Measurements from ENCODE around the gene MDK.
"Not testable (repeated sequence)": the region's sequence is repeated elsewhere in the genome, so short reads cannot be mapped to it uniquely, and the experiment has no call there.

MDK gene

DNA sequence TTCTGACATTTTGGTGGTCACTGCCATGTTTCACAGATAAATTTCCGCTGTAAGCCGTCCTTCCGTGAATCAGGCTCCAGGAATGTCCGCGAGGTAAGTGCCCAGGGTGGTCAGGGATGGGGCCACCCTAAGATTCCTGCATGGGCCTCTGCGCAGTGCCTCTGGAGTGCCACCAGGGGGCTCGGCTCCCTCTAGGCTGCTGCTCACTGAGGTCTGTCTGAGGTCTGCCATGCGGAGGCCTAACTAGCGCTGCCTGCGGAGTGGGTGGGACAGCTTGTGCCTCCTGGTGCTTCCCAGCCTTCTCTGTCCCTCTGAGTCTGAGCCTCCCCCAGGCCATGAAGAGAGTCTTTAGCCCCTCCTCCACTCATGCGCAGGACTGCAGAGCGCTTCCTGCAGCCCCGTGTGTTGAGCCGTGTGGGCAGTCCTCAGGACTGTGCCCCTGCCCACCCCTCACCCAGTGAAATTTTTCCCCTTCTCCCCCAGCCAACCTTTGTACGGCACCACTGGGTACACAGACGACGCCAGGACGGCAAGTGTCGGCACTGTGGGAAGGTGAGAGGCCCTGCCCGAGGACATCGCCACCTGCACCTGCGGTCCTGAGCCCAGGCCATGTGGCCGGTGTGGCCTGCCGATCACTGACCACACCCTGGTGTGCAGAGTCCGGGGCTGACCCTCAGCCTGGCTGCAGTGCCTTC is 11.9 kb upstream of the MDK start:
- Mint-ChIP-seq H3K4me1 (ENCODE audit: low read depth) (peaks cover 7% of the 10 kb centered on the region), H3K27ac (no peak overlapping the region), H3K27me3 (ENCODE audit: low read depth) (no peaks in the 10 kb centered on the region), H3K9me3 (no peaks in the 10 kb centered on the region), H3K4me3 (no peak overlapping the region), H3K36me3 (ENCODE audit: low read depth) (peaks cover 12% of the 10 kb centered on the region)

GRCh38 chr11:46370253-46370652 is 11.2 kb upstream of the MDK start:
- peaks cover 12% of the 10 kb centered on the region for H3K36me3 Mint-ChIP-seq (ENCODE audit: low read depth)
- H3K27ac Mint-ChIP-seq: no peak overlapping the region
- H3K9me3 Mint-ChIP-seq: no peaks in the 10 kb centered on the region
- H3K27me3 Mint-ChIP-seq (ENCODE audit: low read depth): no peaks in the 10 kb centered on the region
- peaks cover 5% of the 10 kb centered on the region for H3K4me1 Mint-ChIP-seq (ENCODE audit: low read depth)
- H3K4me3 Mint-ChIP-seq: no peak overlapping the region

DNA sequence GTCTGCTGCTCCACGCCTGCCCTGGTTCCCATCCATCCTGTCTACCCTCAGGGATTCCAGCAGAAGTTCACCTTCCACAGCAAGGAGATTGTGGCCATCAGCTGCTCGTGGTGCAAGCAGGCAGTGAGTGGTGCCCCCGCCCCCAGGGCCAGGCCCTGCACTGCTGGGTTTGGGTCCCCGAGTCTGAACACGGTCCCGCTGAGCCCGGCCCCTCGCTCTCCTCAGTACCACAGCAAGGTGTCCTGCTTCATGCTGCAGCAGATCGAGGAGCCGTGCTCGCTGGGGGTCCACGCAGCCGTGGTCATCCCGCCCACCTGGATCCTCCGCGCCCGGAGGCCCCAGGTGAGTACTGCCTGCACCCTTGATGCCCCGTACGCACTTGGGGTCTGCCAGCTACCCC is 10.2 kb upstream of the MDK start:
- not testable (repeated sequence) for H3K9me3 Mint-ChIP-seq; H3K4me3 Mint-ChIP-seq; H3K4me1 Mint-ChIP-seq (ENCODE audit: low read depth); H3K27ac Mint-ChIP-seq; H3K27me3 Mint-ChIP-seq (ENCODE audit: low read depth)
- H3K36me3 Mint-ChIP-seq (ENCODE audit: low read depth): peaks cover 13% of the 10 kb centered on the region

- Mint-ChIP-seq H3K4me1 (ENCODE audit: low read depth) (peaks cover 4% of the 10 kb centered on the region), H3K9me3 (no peaks in the 10 kb centered on the region), H3K27me3 (ENCODE audit: low read depth) (no peaks in the 10 kb centered on the region), H3K4me3 (no peak overlapping the region), H3K27ac (no peak overlapping the region), H3K36me3 (ENCODE audit: low read depth) (peaks cover 20% of the 10 kb centered on the region)
Observed at GRCh38 chr11:46372086-46372485, 9.4 kb upstream of the MDK start.

GRCh38 chr11:46372501-46372900 is 9.0 kb upstream of the MDK start:
- peaks cover 24% of the 10 kb centered on the region for H3K36me3 Mint-ChIP-seq (ENCODE audit: low read depth)
- not testable (repeated sequence) for H3K27ac Mint-ChIP-seq; H3K9me3 Mint-ChIP-seq; H3K4me3 Mint-ChIP-seq; H3K4me1 Mint-ChIP-seq (ENCODE audit: low read depth); H3K27me3 Mint-ChIP-seq (ENCODE audit: low read depth)

DNA sequence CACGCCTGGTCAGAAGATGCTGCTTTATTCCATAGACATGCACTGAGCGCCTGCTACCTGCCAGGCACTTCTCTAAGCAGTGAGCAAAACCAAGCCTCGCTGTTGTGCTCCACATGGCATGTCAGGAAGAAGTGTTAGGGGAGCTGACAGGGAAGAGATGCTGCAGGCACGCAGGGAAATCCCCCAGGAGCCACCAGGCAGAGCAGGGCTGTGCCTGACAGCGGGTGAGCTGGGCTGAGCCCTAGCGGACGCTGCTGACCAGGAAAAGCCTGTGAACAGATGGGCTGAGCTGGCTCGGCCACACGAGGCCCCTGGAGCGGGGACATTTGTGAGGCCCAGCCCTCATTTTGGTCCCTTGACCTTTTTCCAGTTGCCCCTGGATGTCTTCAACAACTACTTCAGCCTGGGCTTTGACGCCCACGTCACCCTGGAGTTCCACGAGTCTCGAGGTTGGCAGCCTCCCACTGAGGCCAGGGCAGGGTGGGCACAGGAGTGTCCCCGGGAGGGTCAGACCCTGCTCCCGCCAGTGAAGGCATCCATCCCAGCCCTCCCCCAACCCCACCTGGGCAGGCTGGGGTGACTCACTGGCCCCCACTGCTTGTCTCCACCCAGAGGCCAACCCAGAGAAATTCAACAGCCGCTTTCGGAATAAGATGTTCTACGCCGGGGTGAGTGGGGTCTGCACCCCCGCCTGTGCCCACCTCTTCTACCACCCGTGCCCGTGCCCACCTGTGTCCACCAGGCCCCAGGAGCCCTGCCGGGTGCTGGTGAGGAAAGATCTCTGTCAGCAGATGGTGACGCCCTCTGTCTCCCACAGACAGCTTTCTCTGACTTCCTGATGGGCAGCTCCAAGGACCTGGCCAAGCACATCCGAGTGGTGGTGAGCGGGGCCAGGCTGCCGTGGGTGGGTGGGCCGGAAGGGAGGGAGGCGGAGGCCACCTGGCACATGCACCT is 7.4 kb upstream of the MDK start:
- Mint-ChIP-seq H3K36me3 (ENCODE audit: low read depth) (peaks cover 35% of the 10 kb centered on the region), H3K9me3 (no peaks in the 10 kb centered on the region), H3K27me3 (ENCODE audit: low read depth) (no peaks in the 10 kb centered on the region), H3K4me1 (ENCODE audit: low read depth) (peaks cover 3% of the 10 kb centered on the region), H3K4me3 (no peak overlapping the region), H3K27ac (no peak overlapping the region)

- peaks cover 5% of the 10 kb centered on the region for H3K4me1 Mint-ChIP-seq (ENCODE audit: low read depth)
Observed at GRCh38 chr11:46374815-46375214, 6.7 kb upstream of the MDK start.

GRCh38 chr11:46375392-46376101 is 5.9 kb upstream of the MDK start:
- Mint-ChIP-seq H3K4me1 (ENCODE audit: low read depth) (peaks cover 6% of the 10 kb centered on the region), H3K27ac (no peak overlapping the region), H3K27me3 (ENCODE audit: low read depth) (no peaks in the 10 kb centered on the region), H3K9me3 (no peaks in the 10 kb centered on the region), H3K4me3 (no peak overlapping the region), H3K36me3 (ENCODE audit: low read depth) (peaks cover 28% of the 10 kb centered on the region)

More at GRCh38 chr11:46374815-46375214, 6.7 kb upstream of the MDK start:
- peaks cover 30% of the 10 kb centered on the region for H3K36me3 Mint-ChIP-seq (ENCODE audit: low read depth)
- H3K4me3 Mint-ChIP-seq: no peak overlapping the region
- peak overlapping the region; percentile 52 for H3K27ac Mint-ChIP-seq
- no peaks in the 10 kb centered on the region for H3K27me3 Mint-ChIP-seq (ENCODE audit: low read depth)
- no peaks in the 10 kb centered on the region for H3K9me3 Mint-ChIP-seq

DNA sequence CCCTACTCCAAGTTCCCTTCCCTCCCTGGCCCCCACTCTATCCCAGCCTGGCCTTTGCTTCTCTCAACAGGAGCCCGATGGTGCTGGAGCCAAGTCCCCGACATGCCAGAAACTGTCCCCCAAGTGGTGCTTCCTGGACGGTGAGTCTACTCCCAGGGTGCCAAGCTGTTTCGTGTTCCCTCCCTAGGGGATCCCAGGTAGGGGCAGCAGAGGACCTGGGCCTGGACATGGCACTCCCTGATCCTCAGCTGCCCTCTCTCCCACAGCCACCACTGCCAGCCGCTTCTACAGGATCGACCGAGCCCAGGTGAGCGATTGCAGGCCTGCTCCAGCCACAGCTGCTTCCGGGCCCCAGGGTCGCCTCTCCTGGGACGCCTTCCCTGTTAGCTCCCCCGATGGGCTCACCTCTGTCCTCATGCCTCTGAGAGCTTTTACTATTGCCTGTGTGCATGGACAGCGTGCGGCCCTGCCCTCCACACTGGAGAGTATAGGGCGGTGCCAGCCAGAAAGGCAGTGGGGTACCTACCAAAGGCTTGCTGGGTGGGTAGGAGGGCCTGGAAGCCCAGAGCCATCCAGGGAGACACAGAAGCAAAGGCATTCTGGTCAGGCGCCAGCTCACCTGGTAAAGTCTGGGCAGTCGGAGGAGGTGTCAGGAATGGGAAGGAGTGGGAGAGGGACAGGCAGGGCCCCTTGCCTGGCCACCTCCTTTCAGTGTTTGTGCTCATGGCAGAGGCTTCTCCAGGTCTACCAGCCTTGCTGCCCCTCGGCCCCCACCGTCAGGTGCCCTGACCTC is 5.0 kb upstream of the MDK start:
- no peaks in the 10 kb centered on the region for H3K27me3 Mint-ChIP-seq (ENCODE audit: low read depth)
- H3K4me3 Mint-ChIP-seq: no peak overlapping the region
- no peak overlapping the region for H3K27ac Mint-ChIP-seq
- H3K9me3 Mint-ChIP-seq: no peaks in the 10 kb centered on the region
- H3K4me1 Mint-ChIP-seq (ENCODE audit: low read depth): peaks cover 6% of the 10 kb centered on the region
- H3K36me3 Mint-ChIP-seq (ENCODE audit: low read depth): peaks cover 28% of the 10 kb centered on the region

- H3K27ac Mint-ChIP-seq: no peak overlapping the region
- H3K36me3 Mint-ChIP-seq (ENCODE audit: low read depth): peaks cover 28% of the 10 kb centered on the region
- H3K4me3 Mint-ChIP-seq: no peak overlapping the region
Observed at GRCh38 chr11:46377290-46377689, 4.2 kb upstream of the MDK start.

GRCh38 chr11:46377831-46378230 is 3.6 kb upstream of the MDK start:
- Mint-ChIP-seq H3K4me1 (ENCODE audit: low read depth) (peaks cover 10% of the 10 kb centered on the region), H3K27me3 (ENCODE audit: low read depth) (peaks cover 5% of the 10 kb centered on the region), H3K4me3 (no peak overlapping the region), H3K36me3 (ENCODE audit: low read depth) (peaks cover 28% of the 10 kb centered on the region), H3K27ac (no peak overlapping the region), H3K9me3 (no peaks in the 10 kb centered on the region)

More at GRCh38 chr11:46377290-46377689, 4.2 kb upstream of the MDK start:
- no peaks in the 10 kb centered on the region for H3K9me3 Mint-ChIP-seq
- H3K4me1 Mint-ChIP-seq (ENCODE audit: low read depth): peaks cover 10% of the 10 kb centered on the region
- H3K27me3 Mint-ChIP-seq (ENCODE audit: low read depth): peaks cover 4% of the 10 kb centered on the region

GRCh38 chr11:46378296-46378695 is 3.2 kb upstream of the MDK start:
- H3K36me3 Mint-ChIP-seq (ENCODE audit: low read depth): peaks cover 28% of the 10 kb centered on the region
- H3K9me3 Mint-ChIP-seq: no peaks in the 10 kb centered on the region
- peaks cover 6% of the 10 kb centered on the region for H3K27me3 Mint-ChIP-seq (ENCODE audit: low read depth)
- H3K27ac Mint-ChIP-seq: no peak overlapping the region
- H3K4me1 Mint-ChIP-seq (ENCODE audit: low read depth): peaks cover 10% of the 10 kb centered on the region
- no peak overlapping the region for H3K4me3 Mint-ChIP-seq

DNA sequence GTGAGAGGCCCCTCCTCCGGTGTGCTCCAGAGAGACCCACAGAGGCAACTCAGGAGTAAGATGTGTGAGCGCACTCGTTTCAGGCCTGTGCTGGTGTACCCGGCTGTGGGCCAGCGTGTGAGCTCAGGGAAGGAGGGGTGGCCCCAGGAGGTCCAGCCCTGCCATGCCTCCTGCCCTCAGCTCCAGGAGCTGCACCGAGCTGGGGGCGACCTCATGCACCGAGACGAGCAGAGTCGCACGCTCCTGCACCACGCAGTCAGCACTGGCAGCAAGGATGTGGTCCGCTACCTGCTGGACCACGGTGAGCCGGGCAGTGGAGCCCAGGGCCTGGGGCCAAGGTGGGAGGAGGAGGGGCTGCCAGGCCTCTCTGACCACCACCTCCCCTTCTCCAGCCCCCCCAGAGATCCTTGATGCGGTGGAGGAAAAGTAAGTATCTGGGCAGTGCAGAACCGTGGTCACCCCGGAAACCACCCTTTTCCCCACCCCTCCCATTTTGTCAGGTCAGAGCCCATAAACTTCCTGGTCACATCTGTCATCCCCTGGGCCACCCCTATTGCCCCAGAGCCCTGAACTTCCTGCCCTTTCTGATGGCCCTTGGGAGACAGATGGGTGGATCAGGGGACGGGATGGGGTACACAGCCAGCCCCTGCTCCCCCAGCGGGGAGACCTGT is 2.5 kb upstream of the MDK start:
- H3K4me3 Mint-ChIP-seq: peak overlapping the region; percentile 14
- peaks cover 13% of the 10 kb centered on the region for H3K4me1 Mint-ChIP-seq (ENCODE audit: low read depth)
- no peak overlapping the region for H3K27ac Mint-ChIP-seq
- H3K27me3 Mint-ChIP-seq (ENCODE audit: low read depth): peaks cover 12% of the 10 kb centered on the region
- no peaks in the 10 kb centered on the region for H3K9me3 Mint-ChIP-seq
- peaks cover 25% of the 10 kb centered on the region for H3K36me3 Mint-ChIP-seq (ENCODE audit: low read depth)
